ENCODE measurements around the gene GNG5.

GRCh38 chr1:84539972-84540371 is 33.6 kb upstream of the GNG5 start:
- TF ChIP-seq CTCF (IDR thresholded peaks at IDR 0.05; ENCODE audit: low read depth, low read length) = no peak
- TF ChIP-seq EZH2phosphoT487 (IDR thresholded peaks at IDR 0.05; ENCODE audit: low read depth) = no peak
